ENCODE results near the gene TSPYL4.
"Not testable (repeated sequence)": the region's sequence is repeated elsewhere in the genome, so short reads cannot be mapped to it uniquely, and the experiment has no call there.

Gene TSPYL4

DNA sequence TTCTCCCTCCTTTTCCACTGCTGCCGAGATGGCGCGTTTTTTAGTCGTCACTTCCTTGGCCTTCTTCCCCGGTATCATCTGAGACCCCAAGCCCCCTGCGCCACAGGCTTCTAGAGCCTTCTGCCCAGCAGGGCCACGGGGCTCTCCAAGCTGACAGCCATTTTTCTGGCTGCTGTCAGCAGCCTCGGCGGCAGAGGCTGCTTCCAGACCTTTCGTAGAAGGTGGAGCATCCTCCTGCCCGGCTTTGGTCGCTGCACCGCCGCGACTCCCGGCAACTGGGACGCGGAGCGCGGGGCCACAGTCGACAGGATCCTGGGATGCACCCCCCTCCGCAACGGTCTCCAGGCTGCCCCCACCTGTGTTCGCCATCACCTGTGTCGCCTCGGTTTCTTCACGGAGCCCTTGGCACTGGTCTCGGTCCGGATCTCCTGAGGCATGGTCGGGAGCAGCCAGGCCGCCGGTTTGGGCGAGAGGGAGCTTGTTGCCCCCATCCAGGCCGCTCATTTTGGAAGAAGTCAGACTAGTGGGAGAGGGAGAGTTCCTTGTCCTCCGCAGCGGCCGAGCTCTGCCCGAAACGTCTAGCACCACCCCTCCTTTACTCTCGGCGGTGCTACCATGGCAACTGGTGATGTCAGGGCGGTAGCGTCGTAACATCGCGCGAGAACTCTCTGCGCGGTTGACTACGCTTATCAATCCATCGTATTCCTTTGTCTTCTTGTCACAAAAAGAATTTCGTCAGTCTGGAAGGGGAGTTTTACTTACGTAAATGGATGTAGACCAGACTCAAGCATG is at the start of gene TSPYL4:
TSPYL4 (minus strand) TSS at position 571 of the 792 bp plus-strand sequence; CDS start at position 504, 67 bp downstream.
- DNase-seq (ENCODE audit: low read depth): peak; percentile 70

DNA sequence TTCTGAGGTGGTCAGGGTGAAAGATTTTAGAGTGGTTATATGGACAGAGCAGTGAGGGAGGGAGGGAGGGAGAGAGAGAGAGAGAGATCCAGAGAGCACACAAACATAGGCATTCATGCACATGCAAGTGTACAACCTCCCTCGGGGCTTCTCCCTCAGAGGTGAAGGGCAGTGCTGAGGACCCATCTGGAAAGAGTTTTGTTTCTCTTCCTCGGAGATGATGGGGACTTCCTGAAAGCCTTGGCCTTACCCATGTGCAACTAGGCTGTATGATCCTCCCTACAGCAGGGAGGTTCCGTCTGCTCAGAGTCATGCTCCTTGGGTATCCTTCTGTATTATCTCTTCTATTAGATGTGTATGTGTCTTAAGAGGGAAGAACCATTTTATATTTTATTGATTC is 47.2 kb upstream of the TSPYL4 start:
- DNase-seq (ENCODE audit: low read depth): no peak

DNA sequence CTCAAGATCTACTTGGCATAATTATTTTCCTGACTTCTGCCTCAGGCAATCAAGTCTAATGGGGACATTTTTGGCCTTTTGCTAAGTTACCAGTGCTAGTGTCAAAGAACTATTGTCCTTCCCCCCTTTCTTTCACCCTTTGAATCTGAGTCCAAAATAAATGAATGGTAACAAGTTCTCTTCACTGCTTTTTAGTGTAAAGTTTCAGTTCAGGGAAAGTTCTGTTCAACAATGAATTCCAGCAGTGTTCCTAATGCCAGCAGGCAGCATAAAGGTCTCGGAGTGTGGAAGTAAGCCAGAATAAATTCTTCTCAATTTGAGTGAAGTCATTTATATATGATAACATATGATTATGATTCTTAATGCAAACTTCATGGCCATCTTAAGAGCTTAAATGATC is 46.7 kb upstream of the TSPYL4 start:
- no peak for DNase-seq (ENCODE audit: low read depth)

DNA sequence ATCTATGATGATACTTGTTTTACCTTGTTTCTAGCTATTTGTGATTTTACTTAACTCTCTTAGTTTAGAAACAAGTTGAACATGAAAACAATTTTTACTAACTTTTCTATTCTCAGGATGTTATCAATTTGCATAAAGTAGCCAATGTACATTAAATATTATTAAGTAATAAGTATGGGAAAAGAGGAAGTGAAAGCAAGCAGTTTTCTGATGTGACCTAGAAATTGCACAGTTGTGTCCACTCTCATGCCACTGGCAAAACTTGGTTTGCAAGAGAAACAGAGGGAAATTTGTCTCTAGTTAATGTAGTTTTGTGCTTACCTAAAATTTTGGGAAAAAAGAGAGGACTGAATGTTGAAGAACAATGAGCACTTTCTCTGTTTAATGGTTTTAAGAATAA is 45.1 kb upstream of the TSPYL4 start:
- DNase-seq (ENCODE audit: low read depth): no peak

DNA sequence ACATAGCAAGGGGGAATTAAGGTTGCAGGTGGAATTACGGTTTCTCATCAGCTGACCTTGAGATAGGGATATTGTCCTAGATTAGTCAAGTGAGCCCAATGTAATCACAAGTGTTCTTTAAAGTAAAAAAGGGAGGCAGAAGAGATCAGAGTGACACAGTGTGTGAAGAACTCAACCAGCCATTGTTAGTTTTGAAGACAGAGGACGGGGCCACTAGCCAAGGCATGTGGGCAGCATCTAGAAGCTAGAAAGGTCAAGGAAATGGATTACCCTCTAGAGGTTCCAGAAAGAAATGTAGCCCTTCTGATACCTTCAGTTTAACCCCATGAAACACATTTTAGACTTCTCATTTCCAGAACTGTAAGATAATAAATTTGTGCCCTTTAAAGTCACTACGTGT is 44.4 kb upstream of the TSPYL4 start:
- no peak for DNase-seq (ENCODE audit: low read depth)

DNA sequence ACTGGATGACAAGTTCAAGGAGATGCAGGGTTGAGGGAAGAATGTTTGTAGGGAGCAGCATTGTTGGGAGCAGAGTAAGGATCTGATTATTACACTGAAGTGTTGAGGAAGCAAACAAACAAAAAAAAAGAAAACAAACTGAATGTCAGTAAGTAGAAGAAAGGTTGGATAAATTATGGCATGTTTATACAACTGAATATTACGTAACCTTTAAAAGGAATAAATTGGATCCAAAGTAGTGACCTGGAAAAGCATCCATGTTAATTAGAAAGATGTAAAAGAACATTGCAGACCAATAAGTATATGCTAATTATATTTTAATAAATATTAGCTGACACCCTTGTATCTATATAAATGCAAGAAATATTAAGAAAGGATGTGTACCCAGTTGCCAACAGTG is 38.7 kb upstream of the TSPYL4 start:
- DNase-seq (ENCODE audit: low read depth): no peak

DNA sequence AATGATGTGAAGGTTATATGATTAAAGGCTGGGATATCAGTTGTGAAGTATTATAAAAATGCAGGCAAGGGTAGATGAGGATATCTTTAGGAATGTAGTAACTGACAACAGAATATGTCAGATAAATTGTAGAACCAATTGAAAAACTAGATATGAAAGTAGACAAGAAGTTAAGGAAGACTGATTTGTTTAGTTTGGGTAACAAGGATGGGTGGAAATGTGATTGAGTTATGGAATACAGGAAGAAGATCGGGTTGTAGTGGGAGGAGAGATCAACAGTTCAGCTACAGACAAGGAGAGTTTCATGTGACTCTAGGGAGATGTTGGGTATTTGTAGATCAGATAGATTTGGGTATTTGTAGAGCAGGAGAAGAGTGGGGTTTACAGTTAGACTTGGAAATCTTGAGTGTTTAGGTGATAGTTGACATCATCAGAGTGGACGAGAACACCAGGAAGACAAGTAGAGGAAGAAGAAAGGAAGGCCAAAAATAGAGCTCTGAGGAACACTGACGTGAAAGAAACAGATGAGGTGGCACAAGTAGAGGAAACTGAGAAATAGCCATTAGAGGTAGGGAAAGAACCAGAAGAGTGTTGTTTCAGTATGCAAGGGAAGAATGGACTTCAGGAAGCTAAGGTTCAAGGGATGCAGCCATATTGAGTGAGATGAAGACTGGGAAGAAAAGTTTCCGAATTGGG is 38.0 kb upstream of the TSPYL4 start:
- no peak for DNase-seq (ENCODE audit: low read depth)

DNA sequence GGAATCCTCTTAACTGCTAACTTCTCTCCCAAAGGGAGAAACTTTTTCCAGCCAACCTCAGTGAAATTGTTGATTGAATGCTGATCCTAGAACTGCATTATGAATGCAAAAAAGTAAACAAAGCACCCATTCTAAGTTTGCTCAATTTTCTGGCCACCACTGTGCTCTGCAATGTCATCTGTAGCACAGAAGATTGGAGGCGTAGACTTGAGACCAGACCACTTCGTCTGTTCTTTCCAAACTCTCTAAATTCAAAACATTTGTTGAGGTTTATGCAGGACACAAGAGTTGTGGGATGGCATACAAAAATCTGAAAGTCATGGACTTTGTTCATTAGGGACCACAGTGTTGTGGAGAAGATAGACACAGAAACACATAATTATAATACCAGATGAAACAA is 36.9 kb upstream of the TSPYL4 start:
- no peak for DNase-seq (ENCODE audit: low read depth)

DNA sequence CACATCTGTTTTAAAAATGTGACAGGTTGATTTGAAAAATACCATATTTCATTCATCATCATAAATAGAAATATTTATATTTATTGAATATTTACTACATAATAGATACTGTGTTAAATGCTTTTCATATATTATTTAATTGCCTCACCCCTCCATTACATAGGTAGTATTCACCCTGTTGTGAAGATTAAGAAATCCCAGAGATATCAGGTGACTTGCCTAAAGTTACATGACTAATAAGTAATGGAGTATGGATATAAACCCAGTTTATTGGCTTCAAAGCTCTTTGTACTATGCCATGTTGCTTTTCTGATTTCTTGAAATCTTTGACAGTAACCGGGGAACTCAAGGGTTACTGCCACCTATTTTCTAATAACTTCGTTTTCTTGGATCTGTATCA is 36.0 kb upstream of the TSPYL4 start:
- no peak for DNase-seq (ENCODE audit: low read depth)

DNA sequence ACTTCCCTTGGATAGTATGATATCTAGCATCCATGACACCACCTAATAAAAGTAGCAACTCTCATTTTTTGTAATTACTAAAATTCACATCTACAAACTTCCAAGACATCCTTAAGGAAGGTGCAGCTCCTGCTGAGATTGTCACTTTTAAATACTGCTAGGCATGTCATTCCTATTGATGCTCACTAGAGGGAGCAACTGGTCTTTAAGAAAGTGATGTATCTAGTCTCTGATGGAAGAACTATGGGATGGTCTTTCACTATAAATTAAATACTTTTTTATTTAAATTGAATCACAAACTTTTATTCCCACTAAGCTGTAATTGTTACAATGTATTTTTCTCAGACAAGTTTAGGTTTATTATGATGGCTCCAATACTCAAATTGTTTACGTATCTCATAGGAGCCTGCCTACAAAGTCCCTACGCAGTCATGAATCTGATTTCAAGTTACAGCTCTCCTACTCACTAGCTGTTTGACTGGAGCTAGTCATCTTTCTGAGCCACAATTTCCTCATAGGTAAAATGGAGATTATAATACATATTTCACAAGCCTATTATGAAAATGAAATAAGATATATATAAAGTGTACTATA is 33.9 kb upstream of the TSPYL4 start:
- no peak for DNase-seq (ENCODE audit: low read depth)

DNA sequence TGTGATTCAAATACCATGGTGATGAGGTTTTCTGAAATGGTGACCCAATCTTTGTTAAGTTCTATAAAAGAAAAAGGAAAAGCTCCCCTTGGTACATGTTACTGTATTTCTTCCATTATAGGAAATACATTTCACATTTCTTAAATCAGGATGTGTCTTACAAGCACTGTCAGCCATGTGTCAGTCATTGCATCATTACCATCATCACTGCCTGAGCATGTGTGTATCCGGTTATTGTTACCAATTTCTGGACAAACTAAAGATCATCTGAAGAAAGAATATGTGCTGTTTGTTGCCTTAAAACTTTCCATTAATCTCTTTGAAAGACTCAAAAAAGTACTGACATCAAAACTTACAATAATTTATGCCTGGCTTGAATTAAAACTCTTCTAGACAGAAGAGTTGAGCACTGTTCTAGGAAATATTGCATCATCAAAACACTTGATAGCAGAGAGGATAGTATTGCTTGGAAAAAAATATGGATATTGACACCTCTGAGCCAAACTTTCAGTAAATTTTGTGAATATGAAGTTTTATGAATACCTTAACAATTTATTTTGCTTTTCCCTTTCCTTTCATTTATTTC is 33.0 kb upstream of the TSPYL4 start:
- DNase-seq (ENCODE audit: low read depth): no peak

DNA sequence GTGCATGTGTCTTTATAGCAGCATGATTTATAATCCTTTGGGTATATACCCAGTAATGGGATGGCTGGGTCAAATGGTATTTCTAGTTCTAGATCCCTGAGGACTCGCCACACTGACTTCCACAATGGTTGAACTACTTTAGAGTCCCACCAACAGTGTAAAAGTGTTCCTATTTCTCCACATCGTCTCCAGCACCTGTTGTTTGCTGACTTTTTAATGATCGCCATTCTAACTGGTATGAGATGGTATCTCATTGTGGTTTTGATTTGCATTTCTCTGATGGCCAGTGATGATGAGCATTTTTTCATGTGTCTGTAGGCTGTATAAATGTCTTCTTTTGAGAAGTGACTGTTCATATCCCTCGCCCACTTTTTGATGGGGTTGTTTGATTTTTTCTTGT is 31.1 kb upstream of the TSPYL4 start:
- not testable (repeated sequence) for DNase-seq (ENCODE audit: low read depth)

DNA sequence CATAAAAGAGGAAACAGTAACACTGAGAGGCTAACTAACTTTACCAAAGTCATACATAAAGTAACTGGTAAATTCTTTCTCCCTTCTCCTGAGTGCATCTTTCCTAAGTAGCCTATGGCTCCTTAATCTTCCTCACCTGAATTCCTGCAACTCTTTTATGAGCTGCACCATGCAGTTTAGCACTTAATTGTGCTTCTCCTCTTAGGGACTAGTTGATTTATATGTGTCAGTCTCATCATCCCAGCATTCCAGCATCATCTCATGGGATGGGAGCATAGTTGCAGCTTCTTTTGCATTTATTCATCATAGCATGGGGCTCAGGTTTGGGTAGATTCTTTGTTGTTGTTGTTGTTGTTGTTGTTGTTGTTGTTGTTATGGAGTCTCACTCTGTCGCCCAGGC is 29.3 kb upstream of the TSPYL4 start:
- no peak for DNase-seq (ENCODE audit: low read depth)

DNA sequence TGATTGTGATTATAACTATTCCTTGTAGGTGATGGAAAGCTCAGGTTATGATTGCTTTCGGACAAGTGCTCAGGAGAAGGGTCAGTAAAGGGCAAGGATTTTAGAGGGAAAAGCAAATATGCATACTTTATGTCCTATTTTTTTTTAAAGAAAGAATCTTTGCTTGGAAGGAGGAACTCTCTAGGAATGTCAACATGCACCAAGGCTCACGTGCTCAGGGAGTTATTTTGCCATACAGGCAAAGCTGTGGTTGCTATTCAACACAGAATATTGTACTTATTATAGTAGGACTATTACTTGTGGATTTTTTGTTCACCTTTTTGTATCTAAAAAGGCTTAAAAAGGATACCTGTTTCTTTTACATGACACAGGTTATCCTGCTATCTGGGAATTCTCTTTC is 28.8 kb upstream of the TSPYL4 start:
- no peak for DNase-seq (ENCODE audit: low read depth)

DNA sequence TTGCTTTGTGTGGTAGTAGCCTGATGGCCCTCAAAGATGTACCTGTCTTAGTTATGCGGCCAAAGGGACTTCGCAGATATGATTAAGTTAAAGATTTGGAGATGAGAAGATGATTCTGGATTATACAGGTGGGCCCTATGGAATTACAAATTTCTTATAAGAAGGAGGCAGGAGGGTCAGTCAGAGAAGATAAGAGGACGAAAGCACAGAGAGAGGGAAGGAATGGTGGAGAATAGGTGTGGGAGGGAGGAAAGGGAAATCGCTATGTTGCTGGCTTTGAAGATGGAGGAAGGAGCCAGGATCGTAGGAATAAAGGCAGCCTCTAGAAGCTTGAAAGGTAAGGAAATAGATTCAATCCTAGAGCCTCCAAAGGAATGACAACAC is 27.1 kb upstream of the TSPYL4 start:
- DNase-seq (ENCODE audit: low read depth): no peak

DNA sequence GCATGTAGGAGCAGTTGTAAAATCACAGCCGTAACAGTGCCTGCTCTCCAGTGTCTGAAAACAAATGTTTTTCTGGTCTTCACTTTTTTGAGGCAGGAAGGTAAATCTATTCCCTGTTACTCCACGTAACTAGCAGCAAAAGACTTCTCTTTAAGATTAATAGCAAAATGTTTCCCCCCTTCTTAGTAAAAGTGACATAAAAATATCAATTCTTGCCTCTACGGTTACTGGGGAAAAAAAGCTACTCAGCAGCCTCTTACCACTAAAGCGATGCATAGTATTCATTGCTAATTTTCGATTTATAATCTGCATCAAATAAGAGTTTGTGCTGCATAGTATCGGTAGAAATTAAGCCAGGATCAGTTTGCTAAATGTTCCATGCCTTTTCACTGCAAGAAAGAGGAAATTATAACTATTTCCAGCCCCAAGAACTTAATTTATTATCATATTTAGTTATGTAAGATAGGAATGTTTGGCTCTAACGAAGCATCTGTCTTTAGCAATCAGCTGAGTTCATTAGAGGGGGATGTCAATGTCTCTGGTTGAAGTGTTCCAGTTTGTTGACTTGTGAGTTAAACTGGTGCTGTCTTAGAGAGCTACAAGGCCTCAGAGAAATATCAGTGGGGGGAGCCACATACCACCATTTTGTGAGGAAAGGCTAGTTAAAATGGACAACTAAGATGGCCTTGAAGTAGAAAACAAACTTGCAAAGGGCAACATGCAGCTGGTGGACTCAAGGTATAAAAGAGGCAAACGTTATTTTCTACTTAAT is 26.5 kb upstream of the TSPYL4 start:
- no peak for DNase-seq (ENCODE audit: low read depth)

DNA sequence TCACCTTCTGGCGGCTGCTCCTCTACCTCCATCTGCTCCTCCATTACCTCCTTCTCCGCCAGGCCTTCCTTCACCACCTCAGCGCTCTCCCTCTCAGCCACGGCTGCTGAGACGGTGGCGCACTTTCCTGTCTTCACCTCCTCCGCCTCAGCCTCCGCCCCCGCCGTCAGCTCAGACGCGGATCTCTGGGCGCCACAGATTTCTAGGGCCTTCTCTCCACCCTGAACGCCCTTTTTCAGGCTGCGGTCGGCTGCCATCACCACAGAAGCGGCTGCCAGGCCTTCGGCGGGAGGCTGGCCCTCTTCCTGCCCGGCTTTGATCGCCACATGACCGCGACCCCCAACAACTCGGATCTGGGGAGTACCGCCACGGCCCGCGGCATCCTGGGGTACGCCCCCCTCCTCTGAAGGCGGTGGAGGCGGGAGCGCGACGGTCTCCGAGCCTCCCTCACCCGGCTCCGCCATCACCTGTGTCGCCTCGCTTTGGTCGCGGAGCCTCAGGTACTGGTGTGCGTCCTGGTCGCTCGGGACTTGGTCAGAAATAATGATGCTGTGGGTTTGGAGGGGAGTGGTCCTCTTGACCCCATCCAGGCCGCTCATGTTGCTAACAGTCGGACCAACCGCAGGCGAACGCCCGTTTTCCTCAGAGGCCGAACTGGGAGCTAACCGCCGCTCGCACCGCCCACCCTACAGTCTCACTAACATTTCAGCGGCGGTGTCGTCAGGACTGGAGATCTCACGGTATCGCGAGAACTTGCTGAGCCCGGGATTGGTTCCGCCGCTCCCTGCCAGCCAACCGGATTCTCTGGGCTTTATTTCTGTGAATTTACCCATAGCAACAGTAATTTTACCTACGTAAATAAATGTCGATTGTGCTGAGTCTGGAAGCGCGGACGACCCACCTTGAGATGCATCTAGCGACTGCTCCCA is 25.6 kb upstream of the TSPYL4 start, which contains the start of gene TSPYL1:
TSPYL1 (minus strand) TSS at position 699 of the 929 bp plus-strand sequence; CDS start at position 599, 100 bp downstream.
- DNase-seq (ENCODE audit: low read depth): peak; percentile 72

DNA sequence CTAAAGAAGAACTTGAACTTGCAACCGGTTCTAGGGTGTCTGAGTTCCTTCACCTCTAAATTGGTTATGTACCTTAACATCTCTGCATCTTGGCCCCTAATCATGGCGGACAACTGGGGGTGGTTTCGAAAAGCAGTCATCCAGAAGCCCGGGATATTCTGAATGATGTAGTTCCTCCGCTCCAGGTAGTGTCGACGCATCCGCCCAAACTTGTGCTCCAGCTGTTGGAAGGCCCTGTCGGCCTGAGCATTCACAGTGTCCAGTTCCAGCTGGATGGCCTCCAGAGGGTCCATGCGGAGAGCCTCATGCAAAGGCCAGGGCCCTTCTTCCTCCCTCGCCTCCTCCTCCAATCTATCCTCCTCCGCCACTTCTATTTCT is 25.0 kb upstream of the TSPYL4 start:
- DNase-seq (ENCODE audit: low read depth): no peak

DNA sequence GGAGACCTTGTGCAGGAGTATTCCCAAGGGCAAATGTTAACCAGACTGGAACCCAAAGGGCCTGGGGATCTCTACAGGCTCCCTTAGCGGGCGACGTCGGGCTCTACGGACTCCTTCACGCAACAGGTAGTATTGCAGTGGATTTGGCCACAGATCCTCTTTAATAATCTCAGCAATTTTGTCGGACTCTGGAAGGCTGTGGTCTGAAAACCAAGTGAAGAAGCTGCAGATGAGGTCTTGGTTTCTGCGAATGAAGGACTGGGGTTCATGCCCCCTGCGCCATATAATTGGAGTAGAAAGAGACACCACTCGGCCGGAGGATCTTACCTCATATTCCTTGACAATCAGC is 24.6 kb upstream of the TSPYL4 start:
- no peak for DNase-seq (ENCODE audit: low read depth)

DNA sequence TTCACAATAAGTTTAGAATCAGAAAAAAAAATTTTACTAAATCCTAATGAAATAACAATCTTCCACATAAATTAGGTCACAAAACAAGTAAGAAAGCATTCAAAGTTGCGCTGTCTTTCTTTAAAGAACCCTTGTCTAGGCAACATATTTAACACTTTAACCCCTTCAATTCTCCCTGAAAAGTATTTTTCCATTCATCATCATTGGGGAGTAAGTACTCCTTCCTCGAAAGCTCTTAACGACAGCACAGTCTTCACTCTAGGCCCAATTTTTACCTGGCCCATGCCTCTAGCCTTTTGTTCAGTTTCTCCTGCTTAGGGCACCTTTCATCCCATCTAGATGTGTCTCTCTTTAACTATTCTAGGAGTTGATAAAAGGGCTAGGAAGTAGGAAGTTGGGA is 23.2 kb upstream of the TSPYL4 start:
- DNase-seq (ENCODE audit: low read depth): no peak

DNA sequence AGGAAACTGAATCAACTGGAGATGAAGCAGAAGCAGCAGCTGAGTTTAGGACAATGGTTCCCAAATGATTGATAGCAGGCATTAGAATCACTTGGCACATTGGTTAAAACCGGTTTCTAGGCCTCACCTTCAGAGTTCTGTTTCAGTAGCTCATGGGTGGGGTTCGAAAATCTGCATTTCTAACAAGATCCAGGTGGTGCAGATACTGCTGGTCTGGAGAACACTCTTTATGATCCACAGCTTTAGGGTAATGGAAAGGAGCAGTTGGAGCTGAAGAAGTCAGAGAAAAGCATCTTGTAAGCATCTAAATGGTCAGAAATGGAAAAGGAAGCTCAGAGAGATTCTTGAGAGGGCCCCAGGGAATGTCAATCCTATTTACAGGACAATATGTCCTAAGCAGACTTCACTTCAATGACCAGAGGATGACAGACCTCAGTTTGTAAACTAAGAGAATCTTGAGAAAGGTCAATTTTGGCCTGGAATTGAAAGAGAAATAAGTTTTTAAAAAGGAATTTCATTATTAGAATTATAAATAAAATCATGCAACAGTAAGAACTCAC is 17.4 kb upstream of the TSPYL4 start:
- DNase-seq (ENCODE audit: low read depth): no peak

Data from stimulated activated CD8-positive, alpha-beta memory T cell treated with anti-CD3 and anti-CD28 coated beads, Interleukin-15, amount 100 ng/mL, for 24 hours (primary cell).